Neural cell (in vitro differentiated cells): ENCODE data around the gene MED15.

Source experiments
- CTCF ChIP-seq: fragments of 450-650 bp; IDR thresholded peaks from 2 replicates; pipeline ENCODE4 v1.5.1; 2014; ENCODE audit warnings: antibody characterized with exemption, mild to moderate bottlenecking, moderate library complexity; ENCODE audit not compliant: poor library complexity, severe bottlenecking
- EP300 ChIP-seq: fragments of 450-650 bp; conservative IDR thresholded peaks from 2 replicates; pipeline ENCODE4 v1.6.1; 2014; ENCODE audit warnings: antibody characterized with exemption, mild to moderate bottlenecking, moderate library complexity; ENCODE audit not compliant: poor library complexity, severe bottlenecking
- SMC3 ChIP-seq: fragments of 450-650 bp; conservative IDR thresholded peaks from 2 replicates; pipeline ENCODE4 v1.6.1; 2014; ENCODE audit warnings: antibody characterized with exemption, mild to moderate bottlenecking, moderate library complexity; ENCODE audit not compliant: poor library complexity
- TAF1 ChIP-seq: IDR thresholded peaks from 2 replicates; pipeline ENCODE4 v1.6.1; 2012; ENCODE audit warnings: low read depth

GRCh38 chr22:20466659-20467379 lies 40.6 kb upstream of the MED15 start:
- TF ChIP-seq CTCF (no peak), EP300 (no peak), TAF1 (no peak), SMC3 (no peak)
